Stimulated activated CD4-positive, alpha-beta T cell treated with anti-CD3 and anti-CD28 coated beads, Interleukin-1b, Interleukin-23, amount 100 ng/mL, for 4 hours (primary cell): ENCODE results near the gene CSN1S1.
"Not testable (repeated sequence)": the region's sequence is repeated elsewhere in the genome, so short reads cannot be mapped to it uniquely, and the experiment has no call there.

Experiments used
- DNase-seq, 2 donors: peaks; one replicate each; pipeline ENCODE4 v3.0.0-alpha.2; 2020; ENCODE audit warnings: low read depth in 2 of 2

CSN1S1 gene, protein sequence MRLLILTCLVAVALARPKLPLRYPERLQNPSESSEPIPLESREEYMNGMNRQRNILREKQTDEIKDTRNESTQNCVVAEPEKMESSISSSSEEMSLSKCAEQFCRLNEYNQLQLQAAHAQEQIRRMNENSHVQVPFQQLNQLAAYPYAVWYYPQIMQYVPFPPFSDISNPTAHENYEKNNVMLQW

DNA sequence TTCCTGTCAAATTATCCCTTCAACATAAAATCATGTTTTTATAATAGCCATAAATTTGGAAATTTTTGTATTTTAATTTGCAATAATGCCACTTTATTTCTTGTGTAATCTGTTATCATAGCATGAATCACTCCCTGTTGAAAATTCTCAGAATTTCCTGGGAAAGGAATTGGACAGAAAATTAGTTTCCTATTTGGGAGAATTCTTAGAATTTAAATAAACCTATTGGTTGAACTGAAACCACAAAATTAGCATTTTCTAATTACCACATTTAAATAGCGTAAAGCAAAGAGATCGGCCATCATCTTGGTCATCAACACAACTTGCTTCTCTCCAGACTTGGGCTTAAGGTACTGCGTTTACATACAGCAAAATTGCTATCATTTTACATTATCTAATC is at the start of gene CSN1S1:
CSN1S1 (plus strand) TSS at position 301 of the 400 bp plus-strand sequence. CDS start 1,488 bp downstream, outside the sequence.
- no peak for DNase-seq

DNA sequence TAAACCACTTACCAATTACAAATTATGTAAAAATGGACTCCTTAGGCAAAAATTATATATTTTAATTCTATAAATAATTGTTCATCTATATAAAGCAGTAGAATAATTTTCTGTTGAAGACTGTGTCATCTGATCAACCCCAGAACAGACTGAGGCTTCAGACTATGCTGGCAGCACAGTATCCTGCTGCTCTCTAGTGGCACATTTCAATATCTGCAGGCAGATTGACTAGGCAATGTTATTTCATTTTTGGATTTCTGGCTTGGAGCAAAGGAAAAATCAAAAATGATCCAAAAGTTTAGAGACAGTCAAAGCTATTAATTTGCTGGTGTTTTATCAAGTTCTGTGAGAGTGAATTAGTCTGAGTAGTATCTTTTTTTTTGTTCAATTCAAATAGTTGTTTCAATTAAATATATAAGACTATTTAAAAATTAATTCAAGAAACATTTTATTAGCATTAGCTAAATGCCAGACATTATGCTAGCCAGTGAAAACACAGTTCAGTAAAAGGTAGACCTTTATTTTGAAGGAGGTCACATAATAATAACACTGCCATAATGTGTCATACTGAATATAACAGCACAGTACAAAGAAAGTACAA is 49.6 kb upstream of the CSN1S1 start:
- DNase-seq: peak in 1 of 2 donors; percentile 1

DNA sequence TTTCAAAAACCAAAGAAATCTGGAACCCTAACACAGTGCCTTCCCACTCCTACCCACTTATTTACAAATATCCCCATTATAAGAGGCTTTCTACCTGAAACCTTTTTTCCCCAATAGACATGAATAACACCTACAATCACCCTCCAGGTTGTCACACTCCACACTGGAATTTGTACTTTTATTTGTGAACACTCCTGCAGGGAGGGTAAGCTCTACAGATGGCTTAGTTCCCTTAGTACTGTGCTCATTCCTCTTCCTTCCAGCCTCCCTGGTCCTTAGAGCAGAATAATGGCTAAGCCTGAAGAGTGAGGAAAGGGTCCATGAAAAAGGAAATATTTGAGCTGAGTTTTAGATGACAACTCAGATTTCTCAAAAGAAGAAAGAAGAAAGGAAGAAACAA is 48.7 kb upstream of the CSN1S1 start:
- no peak for DNase-seq

DNA sequence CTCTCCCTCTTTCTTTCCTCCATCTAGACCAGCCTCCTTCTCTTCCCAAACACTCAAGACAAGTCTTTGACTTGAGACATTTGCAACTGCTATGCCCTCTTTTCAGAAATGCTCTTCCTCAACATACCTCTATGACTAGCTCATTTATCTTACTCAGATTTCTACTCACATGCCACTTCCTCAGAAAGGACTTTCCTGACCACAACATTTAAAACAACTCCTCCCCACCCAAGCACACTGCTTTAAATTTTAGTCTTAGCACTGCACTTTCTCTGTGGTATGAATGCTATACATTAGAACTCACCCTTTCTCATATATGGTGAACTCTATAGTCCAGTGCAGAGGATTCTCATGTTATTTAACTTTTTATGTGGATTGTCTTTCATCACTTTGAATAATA is 42.5 kb upstream of the CSN1S1 start:
- DNase-seq: no peak

DNA sequence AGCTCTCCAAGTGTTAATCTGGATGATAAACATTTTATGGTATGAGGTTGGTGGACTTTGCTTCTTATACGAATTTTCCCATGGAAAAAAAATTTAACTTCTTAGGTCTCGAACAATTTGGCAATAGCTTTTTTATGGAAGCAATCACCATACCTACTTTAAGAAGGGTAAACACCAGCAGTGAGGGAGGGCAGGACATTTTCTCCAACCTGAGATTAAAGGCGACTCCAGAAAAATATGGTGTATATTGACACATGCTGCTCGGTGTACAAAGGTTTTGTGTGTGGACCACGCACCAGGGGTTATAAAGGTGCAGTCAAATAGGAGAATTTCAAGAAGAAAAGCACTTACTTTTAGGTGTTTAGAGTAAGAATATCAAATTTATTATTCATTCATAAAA is 36.7 kb upstream of the CSN1S1 start:
- no peak for DNase-seq

DNA sequence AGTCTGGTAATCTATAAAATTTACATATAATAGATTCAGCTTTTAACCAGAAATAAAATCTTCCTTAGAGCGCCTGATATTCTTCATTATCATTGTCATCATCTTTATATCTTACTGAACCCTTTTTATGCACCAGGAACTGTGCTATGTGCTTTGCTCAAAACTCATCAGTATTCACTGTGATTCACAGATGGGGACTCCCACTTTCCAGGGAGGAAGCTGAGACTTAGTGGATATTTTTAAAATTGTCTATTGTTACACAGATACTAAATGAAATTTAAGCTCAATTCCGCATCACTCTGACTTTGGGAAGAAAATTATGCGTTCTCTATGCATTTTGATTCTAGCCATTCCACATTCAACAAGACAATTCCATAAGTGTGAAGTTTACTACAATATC is 36.1 kb upstream of the CSN1S1 start:
- no peak for DNase-seq

DNA sequence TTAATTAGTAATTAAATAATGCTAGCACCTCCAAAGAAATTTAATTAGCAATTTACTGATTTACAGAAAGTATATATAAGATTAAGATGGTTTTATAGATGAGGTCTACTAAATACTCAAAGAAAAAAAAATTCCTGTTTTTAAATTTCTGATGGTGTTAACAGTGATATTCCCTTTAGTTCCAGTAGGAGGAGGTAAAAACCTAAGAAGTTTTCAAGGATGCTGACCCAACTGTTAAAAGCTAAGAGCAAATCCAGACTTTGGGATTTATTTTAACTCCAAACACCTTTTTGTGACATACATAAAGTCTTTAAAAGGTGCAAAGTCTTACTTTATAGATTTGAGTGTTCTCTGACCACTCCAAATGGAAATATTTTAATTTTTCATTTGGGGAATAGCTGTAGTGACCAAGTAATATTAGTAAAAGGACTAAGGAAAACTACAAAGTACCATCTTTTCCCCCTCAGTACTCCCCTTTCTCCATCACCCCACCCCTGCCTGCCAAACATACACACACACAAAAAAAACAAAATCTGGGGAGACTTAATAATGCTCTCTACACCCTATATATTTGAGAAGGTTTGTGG is 34.2 kb upstream of the CSN1S1 start:
- DNase-seq: no peak

DNA sequence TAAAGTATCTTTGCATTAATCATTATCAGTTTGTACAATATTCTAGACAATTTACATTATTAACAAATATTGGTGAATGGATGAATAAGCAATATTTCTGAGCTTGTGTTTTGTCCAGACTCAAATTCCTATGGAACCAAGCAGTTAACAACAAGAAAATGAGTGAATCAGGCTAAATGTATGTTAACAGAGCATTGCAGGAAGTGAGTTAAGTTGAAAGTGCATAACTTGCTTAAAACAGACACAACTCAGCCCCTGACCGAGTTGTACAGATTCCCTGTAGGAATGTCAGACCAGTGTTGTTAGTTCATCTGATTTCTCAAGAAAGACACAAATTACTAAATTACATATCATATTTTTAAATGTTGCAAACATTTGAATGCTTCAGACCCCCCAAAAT is 23.7 kb upstream of the CSN1S1 start:
- no peak for DNase-seq

DNA sequence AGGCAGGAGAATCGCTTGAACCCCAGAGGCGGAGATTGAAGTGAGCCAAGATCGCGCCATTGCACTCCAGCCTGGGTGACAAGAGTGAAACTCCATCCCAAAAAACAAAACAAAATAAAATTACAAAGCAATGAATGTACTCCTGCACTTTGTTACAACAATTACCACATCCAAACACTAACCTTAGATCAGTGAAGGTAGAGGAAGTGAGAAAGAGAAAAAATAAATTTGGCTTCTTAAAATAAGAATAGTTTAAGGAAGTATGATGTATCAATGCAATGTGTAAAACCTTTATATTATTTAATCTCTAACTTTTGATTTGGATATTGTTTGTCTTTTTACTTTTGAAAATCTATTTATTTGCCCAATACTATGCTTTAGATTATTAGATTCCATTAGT is 21.7 kb upstream of the CSN1S1 start:
- no peak for DNase-seq

DNA sequence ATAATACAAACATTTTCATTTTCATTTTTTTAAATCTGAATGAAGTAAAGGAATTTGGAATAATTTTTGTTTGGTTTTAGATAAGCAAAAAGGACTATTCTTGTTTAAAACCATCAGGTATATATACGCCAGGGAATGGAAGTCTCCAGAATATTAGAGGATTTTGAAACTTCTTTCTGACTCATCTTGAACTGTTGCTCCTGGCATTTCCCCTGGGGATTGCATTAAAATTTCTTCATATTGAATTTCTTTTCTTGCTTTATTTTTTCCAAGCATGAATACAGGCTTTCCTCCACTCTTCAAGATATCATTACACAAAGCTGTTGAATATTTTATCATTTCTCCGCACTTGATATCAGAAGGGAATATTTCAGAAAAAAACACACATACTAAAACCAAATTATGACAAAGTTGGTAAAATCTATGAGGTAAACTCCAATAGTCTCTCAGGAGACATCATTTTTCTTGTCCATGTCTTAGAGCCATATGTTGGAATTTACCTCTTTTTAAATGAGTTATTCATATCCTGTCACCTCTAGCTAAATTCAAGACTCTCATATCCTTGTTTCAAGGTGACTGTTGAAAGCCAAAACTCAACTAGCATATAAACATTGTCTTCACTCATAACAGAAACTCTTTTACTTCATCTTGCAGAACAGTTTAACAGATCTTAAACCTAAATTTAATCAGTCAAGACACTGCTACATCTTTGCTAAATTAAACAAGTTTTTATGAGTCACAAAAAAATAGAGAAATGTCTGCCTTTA is 20.7 kb upstream of the CSN1S1 start:
- DNase-seq: no peak

DNA sequence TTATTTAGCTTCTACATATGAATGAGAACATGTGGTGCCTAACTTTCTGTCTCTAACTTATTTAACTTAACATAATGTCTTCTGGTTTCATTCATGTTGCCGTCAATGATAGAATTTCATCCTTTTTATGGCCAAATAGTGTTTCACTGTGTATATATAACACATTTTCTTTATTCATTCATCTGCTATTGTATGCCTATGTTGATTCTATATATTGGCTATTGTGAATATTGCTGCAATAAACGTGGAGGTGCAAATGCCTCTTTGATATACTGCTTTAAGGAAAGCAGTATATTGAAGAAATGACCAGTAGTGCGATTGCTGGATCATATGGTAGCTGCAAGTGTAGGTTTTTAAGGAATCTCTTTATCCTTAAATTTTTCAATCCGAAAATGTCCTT is 10.0 kb upstream of the CSN1S1 start:
- DNase-seq: no peak

DNA sequence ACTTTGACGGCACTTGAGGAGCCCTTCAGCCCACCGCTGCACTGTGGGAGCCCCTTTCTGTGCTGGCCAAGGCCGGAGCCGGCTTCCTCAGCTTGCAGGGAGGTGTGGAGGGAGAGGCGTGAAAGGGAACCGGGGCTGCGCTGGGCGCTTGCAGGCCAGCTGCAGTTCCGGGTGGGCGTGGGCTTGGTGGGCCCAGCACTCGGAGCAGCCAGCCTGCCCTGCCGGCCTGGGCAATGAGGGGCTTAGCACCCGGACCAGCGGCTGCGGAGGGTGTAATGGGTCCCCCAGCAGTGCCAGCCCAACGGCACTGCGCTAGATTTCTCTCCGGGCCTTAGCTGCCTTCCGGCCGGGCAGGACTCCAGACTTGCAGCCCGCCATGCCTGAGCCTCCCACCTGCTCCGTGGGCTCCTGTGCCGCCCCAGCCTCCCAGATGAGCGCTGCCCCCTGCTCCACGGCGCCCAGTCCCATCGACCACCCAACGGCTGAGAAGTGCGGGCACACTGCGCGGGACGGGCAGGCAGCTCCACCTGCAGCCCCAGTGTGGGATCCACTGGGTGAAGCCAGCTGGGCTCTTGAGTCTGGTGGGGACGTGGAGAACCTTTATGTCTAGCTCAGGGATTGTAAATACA is 7.0 kb upstream of the CSN1S1 start:
- not testable (repeated sequence) for DNase-seq

DNA sequence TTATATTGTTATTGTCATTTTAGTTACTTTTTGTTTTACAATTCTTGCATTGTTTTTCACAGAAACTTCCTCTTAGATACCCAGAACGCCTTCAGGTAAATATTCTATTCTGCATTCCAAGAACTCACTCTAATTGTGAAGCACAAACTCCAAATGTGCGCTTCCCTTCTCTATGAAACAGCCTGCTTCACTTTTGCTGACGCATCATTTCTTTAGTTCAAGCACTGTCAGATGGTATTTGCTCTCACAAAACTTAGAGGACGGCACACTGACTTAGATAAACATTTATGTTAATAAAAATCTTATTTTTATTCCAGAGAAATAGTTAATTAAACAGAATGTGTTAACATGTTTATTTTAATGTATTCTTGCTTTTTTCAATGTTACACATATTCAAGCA is 3.3 kb downstream of the CSN1S1 start:
- DNase-seq: no peak

DNA sequence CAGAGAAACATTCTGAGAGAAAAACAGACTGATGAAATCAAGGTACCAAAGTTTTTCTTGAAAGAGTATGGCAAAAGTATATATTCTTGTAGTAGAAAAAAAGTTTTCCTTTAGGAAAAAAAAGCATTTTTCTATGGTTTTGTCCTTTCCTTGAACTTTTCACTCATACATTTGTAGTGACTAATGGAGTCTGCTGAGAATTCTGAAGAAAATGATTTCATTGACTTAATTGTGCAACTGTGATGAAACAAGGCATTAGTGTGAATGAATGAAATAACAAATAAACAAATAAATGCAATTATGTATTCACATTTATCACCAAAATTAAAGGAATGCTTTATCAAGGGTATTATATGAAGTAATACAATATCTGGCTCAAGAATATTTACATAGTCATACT is 5.7 kb downstream of the CSN1S1 start:
- no peak for DNase-seq

DNA sequence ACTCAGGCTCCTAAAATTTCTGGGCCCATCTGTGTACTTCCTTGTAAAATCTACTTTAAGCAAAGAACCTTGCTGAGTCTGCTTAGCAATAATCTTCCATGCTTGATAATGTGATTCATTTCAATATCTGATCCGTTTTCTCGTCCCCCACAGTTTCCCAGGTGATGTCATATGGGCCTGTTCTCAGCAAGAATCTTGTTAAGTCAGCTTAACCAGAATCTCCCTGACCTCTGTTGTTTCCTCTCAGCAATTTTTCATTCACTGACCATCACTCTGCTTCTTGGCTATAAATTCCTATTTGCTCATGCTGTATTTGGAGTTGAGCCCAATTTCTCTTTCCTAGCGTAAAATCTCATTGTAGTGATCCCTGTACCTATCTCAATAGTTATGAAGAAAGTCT is 20.7 kb downstream of the CSN1S1 start:
- DNase-seq: no peak

DNA sequence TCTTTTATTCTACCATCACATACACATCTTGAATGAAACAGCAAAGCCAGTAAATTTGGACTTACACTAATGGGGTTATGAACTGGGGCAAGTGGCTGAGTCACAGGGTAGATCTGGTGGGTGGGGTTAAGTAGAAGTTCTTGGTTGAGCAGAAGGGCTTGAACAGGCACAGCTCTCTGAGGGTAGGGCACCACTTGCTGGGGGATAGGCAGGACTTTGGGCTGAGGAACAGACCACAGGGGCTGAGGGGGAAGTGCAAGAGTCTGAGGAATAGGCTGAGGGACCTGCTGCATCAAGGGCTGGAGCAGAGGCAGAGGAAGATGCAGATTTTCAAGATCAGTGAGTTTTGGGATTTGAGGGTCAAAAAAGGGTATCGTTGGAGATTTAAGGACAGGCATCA is 26.3 kb downstream of the CSN1S1 start:
- no peak for DNase-seq

DNA sequence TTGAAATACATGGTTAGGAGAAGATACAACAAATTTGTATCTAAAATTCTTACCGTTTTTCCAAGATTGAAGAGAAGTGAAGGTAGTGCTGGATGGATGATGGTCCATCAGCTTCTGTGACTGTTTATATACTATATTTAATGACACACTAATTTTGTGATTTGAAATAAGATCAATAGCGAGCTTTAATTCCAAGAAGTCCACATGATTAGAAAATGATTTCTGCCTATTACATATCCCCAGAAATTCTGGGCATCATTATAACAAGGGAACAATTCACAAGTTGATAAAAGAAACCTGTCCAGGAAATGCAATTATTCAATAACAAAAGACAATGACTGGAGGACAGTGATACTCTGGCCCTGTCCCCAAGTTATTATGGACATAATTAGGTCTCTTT is 34.8 kb downstream of the CSN1S1 start, which contains the start of gene CSN2:
CSN2 (minus strand) TSS at position 101 of the 400 bp plus-strand sequence. CDS start 4,733 bp downstream, outside the sequence.
- no peak for DNase-seq

DNA sequence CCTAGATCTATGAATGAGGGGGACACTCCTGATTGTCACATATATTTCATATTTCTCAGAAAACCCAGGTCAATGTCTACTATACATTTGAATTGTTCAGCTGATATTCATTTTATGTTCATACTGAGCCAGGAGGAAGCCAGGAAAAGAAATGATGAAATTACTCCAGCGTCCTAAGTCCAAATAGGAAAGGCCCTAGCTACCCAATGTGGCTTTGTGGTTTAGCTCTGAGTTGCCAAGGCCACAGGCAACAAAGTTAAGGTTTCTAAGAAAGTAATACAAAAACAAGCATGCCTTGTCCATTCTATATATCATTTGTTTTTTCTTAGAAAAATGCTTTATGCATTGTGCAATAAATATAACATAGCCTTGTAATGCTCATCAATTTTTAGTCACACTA is 39.2 kb downstream of the CSN1S1 start:
- DNase-seq: no peak

DNA sequence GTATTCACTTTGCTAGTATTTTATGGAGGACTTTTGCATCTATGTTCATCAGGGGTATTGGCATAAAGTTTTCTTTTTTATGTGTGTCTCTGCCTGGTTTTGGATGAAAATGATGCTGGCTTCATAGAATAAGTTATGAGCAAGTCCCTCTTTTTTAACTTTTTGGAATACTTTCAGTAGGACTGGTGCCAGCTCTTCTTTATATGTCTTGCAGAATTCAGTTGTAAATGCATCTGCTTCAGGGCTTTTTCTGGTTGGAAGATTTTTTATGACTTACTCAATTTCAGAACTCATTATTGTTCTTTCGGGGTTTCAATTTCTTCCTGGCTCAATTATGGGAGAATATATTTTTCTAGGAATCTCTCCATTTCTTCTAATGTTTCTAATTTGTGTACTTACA is 43.8 kb downstream of the CSN1S1 start:
- DNase-seq: no peak

DNA sequence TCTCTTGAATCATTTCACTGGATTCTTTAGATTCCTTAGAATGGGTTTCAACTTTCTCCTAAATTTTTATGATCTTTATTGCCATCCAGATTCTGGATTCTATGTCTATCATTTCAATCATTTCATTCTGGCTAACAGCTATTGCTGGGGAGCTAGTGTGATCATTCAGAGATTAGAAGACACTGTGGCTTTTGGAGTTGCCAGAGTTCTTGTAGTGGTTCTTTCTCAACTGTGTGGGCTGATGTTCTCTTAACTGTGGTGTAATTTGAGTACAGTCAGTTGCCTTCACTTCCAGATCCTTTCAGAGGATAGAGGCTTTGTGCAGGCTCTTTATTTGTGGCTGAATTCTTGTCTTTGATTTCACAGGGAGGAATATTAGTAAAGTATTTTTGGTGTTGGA is 46.7 kb downstream of the CSN1S1 start:
- DNase-seq: no peak

DNA sequence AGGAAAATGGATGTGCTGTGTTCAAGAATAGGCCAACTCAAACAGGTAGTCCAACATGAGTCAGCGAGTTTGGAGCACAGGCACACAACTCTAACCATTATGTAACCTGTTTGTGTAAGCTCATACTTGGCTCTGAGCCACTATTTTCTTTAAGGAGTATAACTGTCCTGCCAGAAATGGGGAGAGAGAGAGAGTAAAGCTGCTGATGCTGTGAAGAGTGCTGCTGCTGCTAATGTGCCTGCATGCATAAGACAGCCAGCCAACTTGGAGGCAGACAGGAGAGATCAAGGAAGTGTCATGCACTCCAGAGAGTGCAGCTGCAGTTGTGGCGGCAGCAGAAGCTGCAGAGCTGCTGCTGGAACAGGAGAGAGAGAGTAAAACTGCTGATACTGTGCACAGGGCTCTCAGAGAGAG is 53.2 kb downstream of the CSN1S1 start:
- DNase-seq: no peak

DNA sequence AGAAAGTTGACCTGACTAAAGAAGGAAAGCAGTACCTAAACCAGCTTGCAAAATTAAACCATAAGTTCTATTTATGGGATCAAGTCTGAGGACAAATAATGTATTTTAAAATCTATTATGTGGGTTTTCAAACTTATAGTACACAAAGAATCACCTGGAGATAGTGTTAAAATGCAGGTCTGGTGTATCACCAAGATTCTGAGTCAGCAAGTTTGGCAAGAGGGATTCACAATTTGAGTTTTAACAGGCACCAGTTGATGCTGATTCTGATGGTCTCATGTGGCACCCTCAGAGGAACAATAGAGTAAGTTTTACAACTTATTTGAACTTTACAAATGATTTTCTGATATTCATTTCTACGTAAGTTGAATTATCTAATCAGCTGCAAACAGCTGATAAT is 55.8 kb downstream of the CSN1S1 start:
- DNase-seq: no peak
